Loucy (cell line): ENCODE data around the gene OSR1.

Experiments
- H2AFZ ChIP-seq: fragments of 200-600 bp; sonication (generic); 2 replicates; pipeline ENCODE4 v1.6.0; 2016; ENCODE audit warnings: antibody characterized with exemption, mild to moderate bottlenecking, low read length, moderate library complexity
- H3F3A ChIP-seq: fragments of 200-600 bp; 2 replicates; pipeline ENCODE4 v1.6.0; 2016; ENCODE audit warnings: antibody characterized with exemption, low read depth, mild to moderate bottlenecking
- H3K27me3 ChIP-seq: fragments of 200-600 bp; sonication (generic); 2 replicates; pipeline ENCODE4 v1.6.1; 2014; ENCODE audit warnings: low read length, mild to moderate bottlenecking; ENCODE audit not compliant: insufficient read depth, poor library complexity, severe bottlenecking
- H3K36me3 ChIP-seq: fragments of 200-600 bp; sonication (generic); 2 replicates; pipeline ENCODE4 v1.6.1; 2016; ENCODE audit warnings: low read length; ENCODE audit not compliant: insufficient read depth
- H3K4me1 ChIP-seq: fragments of 200-600 bp; sonication (generic); 2 replicates; pipeline ENCODE4 v1.5.1; 2014; ENCODE audit warnings: low read length, mild to moderate bottlenecking; ENCODE audit not compliant: insufficient read depth, poor library complexity, severe bottlenecking
- H3K4me2 ChIP-seq: fragments of 200-600 bp; sonication (generic); 2 replicates; pipeline ENCODE4 v1.6.0; 2014; ENCODE audit warnings: antibody characterized with exemption, low read length, low read depth, mild to moderate bottlenecking; ENCODE audit not compliant: poor library complexity, severe bottlenecking
- H3K4me3 ChIP-seq: fragments of 200-600 bp; sonication (generic); 2 replicates; pipeline ENCODE4 v1.5.1; 2014; ENCODE audit warnings: low read length, mild to moderate bottlenecking, mixed read lengths; ENCODE audit not compliant: poor library complexity, severe bottlenecking
- H3K79me2 ChIP-seq: fragments of 200-600 bp; sonication (generic); 2 replicates; pipeline ENCODE4 v1.6.1; 2014; ENCODE audit warnings: low read length; ENCODE audit not compliant: insufficient read depth
- H3K9ac ChIP-seq: fragments of 200-600 bp; sonication (generic); 2 replicates; pipeline ENCODE4 v1.6.0; 2014; ENCODE audit warnings: mild to moderate bottlenecking, low read depth, low read length, moderate library complexity; ENCODE audit not compliant: poor library complexity, severe bottlenecking
- H3K9me2 ChIP-seq: fragments of 200-600 bp; sonication (generic); replicated peaks from 2 replicates; pipeline ENCODE4 v1.6.1; 2016; ENCODE audit warnings: low read depth, low read length, mixed read lengths
- H3K9me3 ChIP-seq: fragments of 200-600 bp; sonication (generic); 2 replicates; pipeline ENCODE4 v1.6.1; 2014; ENCODE audit warnings: mild to moderate bottlenecking, antibody characterized with exemption, low read length, low read depth; ENCODE audit not compliant: insufficient read depth
- H4K20me1 ChIP-seq: fragments of 200-600 bp; sonication (generic); 2 replicates; pipeline ENCODE4 v1.6.0; 2014; ENCODE audit warnings: antibody characterized with exemption, low read length, mild to moderate bottlenecking; ENCODE audit not compliant: insufficient read depth, poor library complexity, severe bottlenecking
- CTCF ChIP-seq: fragments of 200-600 bp; sonication (generic); conservative IDR thresholded peaks from 2 replicates; pipeline ENCODE4 v1.5.1; 2014; ENCODE audit warnings: mild to moderate bottlenecking, antibody characterized with exemption, low read length
- EZH2phosphoT487 ChIP-seq: fragments of 200-600 bp; IDR thresholded peaks from 2 replicates; pipeline ENCODE4 v1.6.1; 2018; ENCODE audit warnings: antibody characterized with exemption, mild to moderate bottlenecking, moderate library complexity, borderline replicate concordance

Gene OSR1

DNA sequence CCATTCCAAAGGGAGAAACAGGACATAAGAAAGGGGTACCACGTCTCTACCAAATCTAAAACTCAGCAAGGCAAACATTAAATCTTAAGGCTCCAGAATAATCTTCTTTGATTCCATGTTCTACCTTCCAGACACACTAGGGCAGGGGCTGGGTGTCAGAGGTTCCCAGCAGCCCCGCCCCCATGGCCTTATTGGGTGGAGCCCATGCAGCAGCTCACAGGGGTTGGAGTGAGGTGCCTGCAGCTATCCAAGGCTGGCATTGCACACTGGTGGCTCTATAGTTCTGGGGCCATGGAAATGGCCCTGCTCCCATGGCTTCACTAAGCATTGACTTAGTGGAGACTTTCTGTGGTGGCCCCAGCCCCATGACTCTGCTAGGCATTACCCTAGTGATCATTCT is 14.9 kb upstream of the OSR1 start:
- Histone ChIP-seq H3K4me3 (no peak overlapping the region), H4K20me1 (no peaks in the 10 kb centered on the region), H2AFZ (no peak overlapping the region), H3K4me2 (no peak overlapping the region), H3F3A (no peaks in the 10 kb centered on the region), H3K9me3 (no peaks in the 10 kb centered on the region), H3K79me2 (no peaks in the 10 kb centered on the region), H3K4me1 (no peaks in the 10 kb centered on the region), H3K9me2 (no peaks in the 10 kb centered on the region), H3K36me3 (no peaks in the 10 kb centered on the region), H3K27me3 (no peaks in the 10 kb centered on the region), H3K9ac (no peak overlapping the region)
- TF ChIP-seq EZH2phosphoT487 (no peak), CTCF (no peak)

- TF ChIP-seq CTCF (no peak), EZH2phosphoT487 (no peak)
- Histone ChIP-seq H3K4me1 (no peaks in the 10 kb centered on the region), H3K36me3 (no peaks in the 10 kb centered on the region), H3K9me3 (no peaks in the 10 kb centered on the region), H3K27me3 (no peaks in the 10 kb centered on the region), H3K9ac (no peak overlapping the region), H4K20me1 (no peaks in the 10 kb centered on the region), H3K4me3 (no peak overlapping the region), H3K79me2 (no peaks in the 10 kb centered on the region), H3F3A (no peaks in the 10 kb centered on the region), H2AFZ (no peak overlapping the region), H3K4me2 (no peak overlapping the region), H3K9me2 (no peaks in the 10 kb centered on the region)
These were observed 13.7 kb upstream of the OSR1 start for GRCh38 chr2:19371996-19372582.

GRCh38 chr2:19369341-19369955 is 11.0 kb upstream of the OSR1 start:
- no peak overlapping the region for H2AFZ ChIP-seq
- no peak overlapping the region for H3K4me2 ChIP-seq
- H3K9me2 ChIP-seq = no peaks in the 10 kb centered on the region
- no peaks in the 10 kb centered on the region for H4K20me1 ChIP-seq
- H3K27me3 ChIP-seq = no peaks in the 10 kb centered on the region
- H3K4me1 ChIP-seq = no peaks in the 10 kb centered on the region
- no peaks in the 10 kb centered on the region for H3K79me2 ChIP-seq
- H3F3A ChIP-seq = no peaks in the 10 kb centered on the region
- H3K4me3 ChIP-seq = no peak overlapping the region
- no peaks in the 10 kb centered on the region for H3K9me3 ChIP-seq
- TF ChIP-seq EZH2phosphoT487 (no peak), CTCF (peak; percentile 31; the same call in 1 of the 2 replicates)
- H3K36me3 ChIP-seq = no peaks in the 10 kb centered on the region
- H3K9ac ChIP-seq = no peak overlapping the region
